ENCODE data around the gene BAIAP2.

DNA sequence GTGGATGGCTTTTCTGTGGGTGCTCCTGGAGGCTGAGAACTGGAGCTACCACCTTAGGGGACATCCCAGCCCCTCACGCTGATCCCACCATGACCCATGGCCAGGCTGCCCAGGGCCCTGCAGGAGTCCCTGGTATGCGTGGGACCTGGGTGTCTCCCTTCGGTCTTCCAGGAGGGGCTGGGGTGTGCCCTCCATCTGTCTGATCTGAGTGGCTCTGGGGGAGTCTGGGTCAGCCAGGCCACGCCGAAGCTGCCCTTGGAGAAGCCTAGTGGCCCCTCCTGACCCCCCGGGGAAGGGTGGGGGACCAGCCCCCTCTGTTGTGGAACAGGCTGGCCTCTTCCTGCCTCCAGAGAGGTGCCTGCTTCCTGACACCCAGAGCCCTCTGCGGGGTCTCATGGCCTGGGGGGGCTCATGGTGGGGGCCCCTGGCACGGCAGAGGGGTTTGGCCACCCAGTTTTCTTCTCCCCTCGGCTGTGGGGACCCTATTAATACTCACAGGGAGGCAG is 10.7 kb downstream of the BAIAP2 start:
- TF ChIP-seq EZH2phosphoT487 (IDR thresholded peaks at IDR 0.05; ENCODE audit: low read depth, severe bottlenecking, unreplicated experiment) (no peak), EZH2 (IDR thresholded peaks at IDR 0.05; ENCODE audit: borderline replicate concordance) (no peak)
- TF ChIP-seq, protein P1, sequence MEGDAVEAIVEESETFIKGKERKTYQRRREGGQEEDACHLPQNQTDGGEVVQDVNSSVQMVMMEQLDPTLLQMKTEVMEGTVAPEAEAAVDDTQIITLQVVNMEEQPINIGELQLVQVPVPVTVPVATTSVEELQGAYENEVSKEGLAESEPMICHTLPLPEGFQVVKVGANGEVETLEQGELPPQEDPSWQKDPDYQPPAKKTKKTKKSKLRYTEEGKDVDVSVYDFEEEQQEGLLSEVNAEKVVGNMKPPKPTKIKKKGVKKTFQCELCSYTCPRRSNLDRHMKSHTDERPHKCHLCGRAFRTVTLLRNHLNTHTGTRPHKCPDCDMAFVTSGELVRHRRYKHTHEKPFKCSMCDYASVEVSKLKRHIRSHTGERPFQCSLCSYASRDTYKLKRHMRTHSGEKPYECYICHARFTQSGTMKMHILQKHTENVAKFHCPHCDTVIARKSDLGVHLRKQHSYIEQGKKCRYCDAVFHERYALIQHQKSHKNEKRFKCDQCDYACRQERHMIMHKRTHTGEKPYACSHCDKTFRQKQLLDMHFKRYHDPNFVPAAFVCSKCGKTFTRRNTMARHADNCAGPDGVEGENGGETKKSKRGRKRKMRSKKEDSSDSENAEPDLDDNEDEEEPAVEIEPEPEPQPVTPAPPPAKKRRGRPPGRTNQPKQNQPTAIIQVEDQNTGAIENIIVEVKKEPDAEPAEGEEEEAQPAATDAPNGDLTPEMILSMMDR (IDR thresholded peaks at IDR 0.05; ENCODE audit: poor library complexity): no peak

Data from hepatocyte (in vitro differentiated cells).